Nephron (organoid): Measurements from ENCODE around the gene SRMS.
"Not testable (repeated sequence)": the region's sequence is repeated elsewhere in the genome, so short reads cannot be mapped to it uniquely, and the experiment has no call there.

ENCODE experiments used
- H3K27ac Mint-ChIP-seq, 3 experiments: 2 replicates each; pipeline ENCODE4 v1.8.0; 2020; ENCODE audit warnings: mixed read lengths in 3 of 3, mild to moderate bottlenecking in 2 of 3, moderate library complexity in 1 of 3
- H3K27me3 Mint-ChIP-seq: 2 replicates; pipeline ENCODE4 v1.8.0; 2021; ENCODE audit warnings: low read depth, mild to moderate bottlenecking, moderate library complexity, mixed read lengths
- H3K36me3 Mint-ChIP-seq: 2 replicates; pipeline ENCODE4 v1.8.0; 2020; ENCODE audit warnings: low read depth, mixed read lengths
- H3K4me1 Mint-ChIP-seq: 2 replicates; pipeline ENCODE4 v1.8.0; 2020; ENCODE audit warnings: mixed read lengths
- H3K4me3 Mint-ChIP-seq, 3 experiments: 2 replicates each; pipeline ENCODE4 v1.8.0; 2020; ENCODE audit warnings: mild to moderate bottlenecking in 3 of 3, mixed read lengths in 3 of 3, moderate library complexity in 2 of 3
- H3K9me3 Mint-ChIP-seq: 2 replicates; pipeline ENCODE4 v1.8.0; 2020; ENCODE audit warnings: mixed read lengths
- TF ChIP-seq, protein P1 (sequence below), 3 experiments: fragments of 200-600 bp; sonication (generic); IDR thresholded peaks; one replicate each; pipeline ENCODE4 v1.5.0; 2021; ENCODE audit warnings: antibody characterized with exemption in 3 of 3; ENCODE audit not compliant: unreplicated experiment in 3 of 3

Gene SRMS

DNA sequence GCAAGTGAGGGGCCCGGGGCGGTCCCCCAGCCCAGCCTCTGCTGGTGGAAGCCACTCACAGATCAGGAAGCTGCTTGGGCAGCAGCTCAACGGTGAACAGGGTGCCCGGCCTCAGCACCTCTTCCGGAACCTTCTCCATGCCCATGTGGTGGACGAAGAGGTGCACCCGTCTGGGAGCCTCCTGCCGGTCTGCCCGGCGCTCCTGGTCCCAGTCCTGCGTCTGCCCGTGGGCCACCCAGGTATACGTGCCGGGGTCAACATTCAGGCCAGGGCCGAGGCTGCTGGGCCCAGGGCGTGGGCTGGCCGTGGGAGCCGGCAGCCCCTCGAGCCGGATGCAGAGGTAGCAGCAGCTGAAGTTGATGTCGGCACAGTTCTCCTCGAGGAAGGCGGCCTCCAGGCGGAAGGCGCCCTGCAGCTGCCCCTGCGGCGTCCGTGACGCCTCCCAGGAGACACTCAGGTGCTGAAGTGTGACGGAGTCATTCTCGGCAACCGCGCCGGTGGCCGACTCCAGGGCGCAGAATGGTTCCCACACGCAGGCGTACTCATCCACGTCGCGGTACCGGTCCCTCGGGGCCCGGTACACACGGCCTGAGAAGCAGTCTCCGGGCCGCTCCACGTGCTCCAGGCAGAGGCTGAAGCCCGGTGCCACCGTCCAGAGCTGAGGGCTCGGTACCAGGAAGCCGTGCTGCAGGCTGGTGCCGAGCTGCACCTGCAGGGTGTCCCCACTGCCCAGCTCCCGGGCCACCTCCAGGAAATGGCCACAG lies 15.1 kb upstream of the SRMS start:
- Mint-ChIP-seq H3K4me3 (no peak overlapping the region), H3K9me3 (no peaks in the 10 kb centered on the region), H3K27me3 (no peaks in the 10 kb centered on the region), H3K4me1 (no peaks in the 10 kb centered on the region), H3K27ac (no peak overlapping the region), H3K36me3 (peaks cover 3% of the 10 kb centered on the region)
- TF ChIP-seq, protein P1, sequence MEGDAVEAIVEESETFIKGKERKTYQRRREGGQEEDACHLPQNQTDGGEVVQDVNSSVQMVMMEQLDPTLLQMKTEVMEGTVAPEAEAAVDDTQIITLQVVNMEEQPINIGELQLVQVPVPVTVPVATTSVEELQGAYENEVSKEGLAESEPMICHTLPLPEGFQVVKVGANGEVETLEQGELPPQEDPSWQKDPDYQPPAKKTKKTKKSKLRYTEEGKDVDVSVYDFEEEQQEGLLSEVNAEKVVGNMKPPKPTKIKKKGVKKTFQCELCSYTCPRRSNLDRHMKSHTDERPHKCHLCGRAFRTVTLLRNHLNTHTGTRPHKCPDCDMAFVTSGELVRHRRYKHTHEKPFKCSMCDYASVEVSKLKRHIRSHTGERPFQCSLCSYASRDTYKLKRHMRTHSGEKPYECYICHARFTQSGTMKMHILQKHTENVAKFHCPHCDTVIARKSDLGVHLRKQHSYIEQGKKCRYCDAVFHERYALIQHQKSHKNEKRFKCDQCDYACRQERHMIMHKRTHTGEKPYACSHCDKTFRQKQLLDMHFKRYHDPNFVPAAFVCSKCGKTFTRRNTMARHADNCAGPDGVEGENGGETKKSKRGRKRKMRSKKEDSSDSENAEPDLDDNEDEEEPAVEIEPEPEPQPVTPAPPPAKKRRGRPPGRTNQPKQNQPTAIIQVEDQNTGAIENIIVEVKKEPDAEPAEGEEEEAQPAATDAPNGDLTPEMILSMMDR (IDR thresholded peaks at IDR 0.05; ENCODE audit: unreplicated experiment in 3 of 3), result no peak

DNA sequence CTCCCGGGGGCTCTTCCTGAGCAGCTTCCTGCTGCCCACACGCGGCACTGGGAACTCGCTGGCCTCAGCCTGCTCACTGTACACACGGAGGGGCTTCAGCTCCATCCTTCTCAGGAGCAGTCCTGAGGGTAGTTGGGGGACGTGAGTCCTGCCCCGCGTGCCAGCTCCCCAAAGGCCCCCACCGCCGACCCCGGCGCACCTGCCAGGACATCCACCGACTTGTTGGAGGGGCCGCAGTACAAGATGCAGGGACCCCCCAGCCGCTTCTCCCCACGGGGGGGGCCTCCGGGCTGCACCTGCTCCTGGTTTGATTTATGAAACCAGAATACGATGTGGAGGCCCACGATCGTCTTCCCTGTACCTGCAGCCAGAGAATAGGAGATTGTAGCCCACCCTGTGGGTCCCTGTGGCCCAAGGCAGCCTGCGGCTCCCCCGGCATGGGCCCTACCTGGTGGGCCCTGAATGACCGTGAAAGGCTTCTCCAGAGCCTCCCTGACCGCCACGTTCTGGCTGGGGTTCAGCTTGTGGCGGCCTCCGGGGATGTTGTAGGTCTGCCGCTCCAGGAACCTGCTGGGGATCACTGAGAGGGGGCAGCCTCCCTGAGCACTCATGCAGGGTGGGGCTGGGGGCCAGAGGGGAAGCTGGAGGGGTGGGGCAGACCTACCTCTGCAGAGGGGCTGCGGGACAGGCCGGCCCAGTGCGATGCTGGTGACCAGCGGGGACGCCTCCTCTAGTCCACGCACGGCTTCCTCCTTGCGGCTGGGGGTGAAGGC lies 14.3 kb upstream of the SRMS start:
- TF ChIP-seq, protein P1 (IDR thresholded peaks at IDR 0.05; ENCODE audit: unreplicated experiment in 3 of 3), result no peak
- H3K9me3 Mint-ChIP-seq, result no peaks in the 10 kb centered on the region

DNA sequence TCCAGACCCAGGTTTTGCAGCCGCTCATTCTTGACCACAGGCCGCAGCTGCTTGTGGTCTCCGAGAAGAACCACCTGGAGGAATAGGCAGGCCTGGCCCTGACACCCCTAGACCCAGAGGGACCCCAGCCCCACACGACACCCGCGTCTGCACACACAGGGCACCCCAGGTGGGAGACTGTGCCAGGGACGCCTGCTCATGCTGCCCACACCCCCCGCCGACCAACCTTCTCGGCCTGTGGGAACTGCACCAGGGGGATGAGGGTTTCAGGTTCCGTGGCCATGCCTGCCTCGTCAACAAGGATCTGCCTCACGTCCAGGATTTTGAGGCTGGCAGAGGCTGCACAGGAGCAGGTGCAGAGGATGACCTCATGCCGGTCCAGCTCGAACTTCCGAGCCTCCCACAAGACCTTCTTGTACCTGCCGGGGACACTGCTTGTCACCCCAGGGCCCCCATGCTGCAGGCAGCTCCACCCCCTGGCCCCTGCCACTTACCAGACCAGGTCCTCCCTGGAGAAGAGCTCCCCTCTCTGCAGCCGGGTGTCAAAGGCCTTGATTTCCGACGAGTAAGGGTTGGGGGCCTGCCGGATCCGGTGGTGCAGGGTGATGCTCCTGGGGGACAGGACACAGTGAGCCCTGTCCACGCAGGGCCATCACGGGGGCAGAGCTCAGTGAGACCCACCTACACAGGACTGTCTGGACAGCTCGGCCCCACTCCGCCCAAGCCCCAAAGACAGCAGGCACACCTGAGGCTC lies 13.5 kb upstream of the SRMS start:
- no peaks in the 10 kb centered on the region for H3K9me3 Mint-ChIP-seq
- H3K4me1 Mint-ChIP-seq, result no peaks in the 10 kb centered on the region
- peaks cover 5% of the 10 kb centered on the region for H3K27me3 Mint-ChIP-seq
- no peak overlapping the region for H3K27ac Mint-ChIP-seq
- TF ChIP-seq, protein P1 (IDR thresholded peaks at IDR 0.05; ENCODE audit: unreplicated experiment in 3 of 3), result no peak
- H3K4me3 Mint-ChIP-seq, result no peak overlapping the region
- peaks cover 3% of the 10 kb centered on the region for H3K36me3 Mint-ChIP-seq

More for the DNA sequence above, 14.3 kb upstream of the SRMS start:
- Mint-ChIP-seq H3K27me3 (no peaks in the 10 kb centered on the region), H3K4me1 (no peaks in the 10 kb centered on the region), H3K36me3 (peaks cover 3% of the 10 kb centered on the region), H3K4me3 (no peak overlapping the region), H3K27ac (no peak overlapping the region)

DNA sequence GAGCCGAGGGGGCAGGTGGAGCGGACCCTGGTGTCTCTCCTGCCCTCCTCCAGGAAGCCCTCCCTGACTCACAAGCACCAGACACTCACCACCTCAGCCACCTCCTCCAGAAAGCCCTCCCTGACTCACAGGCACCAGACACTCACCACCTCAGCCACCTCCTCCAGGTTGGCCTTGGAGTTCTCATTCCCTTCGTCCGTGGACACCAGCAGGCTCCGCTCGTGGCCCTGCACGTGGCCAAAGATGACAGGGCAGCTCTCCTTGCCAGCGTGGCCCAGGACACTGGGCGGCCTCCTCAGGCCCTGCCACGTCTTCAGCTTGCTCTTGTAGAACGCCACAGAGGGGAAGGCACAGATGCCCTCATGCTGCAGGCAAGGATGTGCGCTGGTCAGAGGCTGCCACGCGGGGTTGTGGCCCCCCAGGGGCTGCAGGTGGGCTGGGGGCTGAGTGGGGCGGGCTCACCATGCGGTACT lies 12.8 kb upstream of the SRMS start:
- Mint-ChIP-seq H3K27ac (no peak overlapping the region), H3K27me3 (peaks cover 5% of the 10 kb centered on the region), H3K9me3 (no peaks in the 10 kb centered on the region), H3K36me3 (peaks cover 3% of the 10 kb centered on the region), H3K4me3 (no peak overlapping the region), H3K4me1 (no peaks in the 10 kb centered on the region)
- TF ChIP-seq, protein P1 (IDR thresholded peaks at IDR 0.05; ENCODE audit: unreplicated experiment in 3 of 3), result no peak

DNA sequence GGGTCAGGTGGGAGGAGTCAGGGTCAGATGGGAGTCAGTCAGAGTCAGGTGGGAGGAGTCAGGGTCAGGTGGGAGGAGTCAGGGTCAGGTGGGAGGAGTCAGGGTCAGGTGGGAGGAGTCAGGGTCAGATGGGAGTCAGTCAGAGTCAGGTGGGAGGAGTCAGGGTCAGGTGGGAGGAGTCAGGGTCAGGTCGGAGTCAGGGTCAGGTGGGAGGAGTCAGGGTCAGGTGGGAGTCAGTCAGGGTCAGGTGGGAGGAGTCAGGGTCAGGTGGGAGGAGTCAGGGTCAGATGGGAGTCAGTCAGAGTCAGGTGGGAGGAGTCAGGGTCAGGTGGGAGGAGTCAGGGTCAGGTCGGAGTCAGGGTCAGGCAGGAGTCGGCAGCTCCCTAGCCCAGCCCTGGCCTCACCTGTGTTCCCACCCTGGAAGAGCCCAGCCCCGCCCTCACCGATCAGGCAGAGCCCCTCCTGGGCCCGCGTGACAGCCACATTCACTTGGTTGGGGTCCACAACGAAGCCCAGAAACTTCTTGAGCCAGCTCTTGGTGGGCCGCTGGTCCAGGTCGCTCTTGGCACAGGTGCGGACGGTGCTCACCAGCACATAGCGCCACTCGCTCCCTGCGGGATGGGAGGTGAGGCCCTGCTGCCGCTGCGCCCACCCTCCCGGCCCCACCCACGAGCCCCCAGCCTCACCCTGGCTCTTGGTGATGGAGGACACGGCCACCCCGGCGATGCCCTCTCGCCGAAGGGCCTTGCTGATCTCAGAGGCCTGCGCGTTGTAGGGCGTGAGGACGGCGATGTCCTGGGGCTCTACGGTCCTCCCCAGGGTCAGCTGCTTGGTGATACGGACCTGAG lies 12.2 kb upstream of the SRMS start:
- H3K9me3 Mint-ChIP-seq, H3K36me3 Mint-ChIP-seq, H3K27ac Mint-ChIP-seq, H3K4me3 Mint-ChIP-seq, H3K4me1 Mint-ChIP-seq, H3K27me3 Mint-ChIP-seq: not testable (repeated sequence)
